Iris pigment epithelial cell (primary cell): ENCODE results near the gene GRN.
A peak's percentile ranks its signal among the peaks of the same experiment; 100 is the strongest.

Experiments
- DNase-seq: peaks from one replicate; pipeline ENCODE4 v3.0.0-alpha.2; 2011; ENCODE audit warnings: low read depth

GRN gene

GRCh38 chr17:44344939-44345453 lies at the start of gene GRN:
Gene GRN (plus strand): TSS chr17:44345302. CDS start chr17:44349165, 3,863 bp downstream.
- peak; percentile 99 for DNase-seq

GRCh38 chr17:44297975-44298374 lies 47.1 kb upstream of the GRN start:
- DNase-seq: no peak

GRCh38 chr17:44304651-44305050 lies 40.5 kb upstream of the GRN start:
- no peak for DNase-seq

- DNase-seq: peak; percentile 23
Measured at GRCh38 chr17:44307387-44308186, 37.5 kb upstream of the GRN start.

- DNase-seq: peak; percentile 69
Measured at GRCh38 chr17:44308320-44308818, 36.7 kb upstream of the GRN start, which contains the start of gene RUNDC3A. Gene RUNDC3A (plus strand): TSS chr17:44308601. CDS start chr17:44308833, 232 bp downstream.

GRCh38 chr17:44308865-44309264 lies 36.2 kb upstream of the GRN start:
- DNase-seq: no peak

GRCh38 chr17:44309472-44309871 lies 35.6 kb upstream of the GRN start:
- DNase-seq: no peak

- no peak for DNase-seq
Measured at GRCh38 chr17:44310188-44310587, 34.9 kb upstream of the GRN start.

GRCh38 chr17:44310609-44311376 lies 34.3 kb upstream of the GRN start:
- no peak for DNase-seq

- DNase-seq: no peak
Measured at GRCh38 chr17:44311562-44312181, 33.4 kb upstream of the GRN start.

GRCh38 chr17:44312396-44313104 lies 32.6 kb upstream of the GRN start:
- DNase-seq: no peak

GRCh38 chr17:44314031-44314430 lies 31.1 kb upstream of the GRN start:
- no peak for DNase-seq

- no peak for DNase-seq
Measured at GRCh38 chr17:44314524-44314868, 30.6 kb upstream of the GRN start.

GRCh38 chr17:44314869-44315661 lies 30.0 kb upstream of the GRN start:
- DNase-seq: peak; percentile 55

GRCh38 chr17:44315760-44316731 lies 29.1 kb upstream of the GRN start:
- DNase-seq: no peak

GRCh38 chr17:44317545-44317944 lies 27.6 kb upstream of the GRN start:
- DNase-seq: no peak

- DNase-seq: no peak
Measured at GRCh38 chr17:44318077-44318892, 26.8 kb upstream of the GRN start.

GRCh38 chr17:44320066-44320465 lies 25.0 kb upstream of the GRN start:
- no peak for DNase-seq
